GM12878 (cell line): ENCODE measurements around the gene IL17B. TPM values are rescaled to one million over a fixed set of nuclear protein-coding genes. Genes with fewer than 3 reads are reported as not detected.
"Not testable (repeated sequence)": the region's sequence is repeated elsewhere in the genome, so short reads cannot be mapped to it uniquely, and the experiment has no call there.

Source experiments
- ATAC-seq: fragments of 200-7000 bp; cut with Tn5 transposase; 3 replicates; pipeline ENCODE4 v1.9.1; 2020; ENCODE audit warnings: mild to moderate bottlenecking, moderate library complexity
- BruUV-seq: library from RNA; stranded (reverse); fragments of 400-500 nt; replicated peaks from 2 replicates; lab custom pipeline; 2021; lab: Mats Ljungman, UMichigan
- CTCF ChIA-PET: fragments of 300-600 bp; sonication (Branson Sonifier 250); formaldehyde crosslinking; extraction: SDS; loops from one replicate; lab custom pipeline; 2021; ENCODE audit warnings: inconsistent platforms; lab: Yijun Ruan, JAX
- POLR2A ChIA-PET: fragments of 350-600 bp; formaldehyde crosslinking; extraction: SDS; loops from one replicate; lab custom pipeline; 2021; ENCODE audit warnings: inconsistent platforms; lab: Charles Lee
- RAD21 ChIA-PET: fragments of 300-600 bp; sonication (Branson Sonifier 250); formaldehyde crosslinking; loops from one replicate; lab custom pipeline; 2023; ENCODE audit warnings: antibody characterized with exemption; ENCODE audit not compliant: unreplicated experiment; lab: Charles Lee
- SMC1A ChIA-PET: fragments of 300-600 bp; sonication (Branson Sonifier 250); formaldehyde crosslinking; loops from one replicate; lab custom pipeline; 2023; ENCODE audit not compliant: unreplicated experiment, uncharacterized antibody; lab: Charles Lee
- DNase-seq: peaks from one replicate; pipeline ENCODE4 v3.0.0-alpha.2; 2011; ENCODE audit warnings: low read depth, low spot score
- FAIRE-seq: peaks from 3 replicates; lab custom pipeline; 2011; peaks lifted over from hg19 to GRCh38; lab: Jason Lieb, UNC
- H2AFZ ChIP-seq: 2 replicates; pipeline ENCODE4 v1.6.0; 2011; ENCODE audit warnings: low read depth, low read length, control low read depth; ENCODE audit not compliant: control insufficient read depth
- H3K27ac ChIP-seq: 2 replicates; pipeline ENCODE4 v1.5.1; 2011; ENCODE audit warnings: control low read depth; ENCODE audit not compliant: control insufficient read depth, insufficient read depth
- H3K27me3 ChIP-seq, 2 experiments: replicated peaks in 1 of 2; 2 replicates each; pipeline versions ENCODE4 v1.6.0 to v1.6.1; 2011; ENCODE audit warnings: low read length in 1 of 2; ENCODE audit not compliant: control insufficient read depth in 2 of 2, insufficient read depth in 2 of 2
- H3K36me3 ChIP-seq, 2 experiments: 2 replicates each; pipeline ENCODE4 v1.5.1; 2011; ENCODE audit warnings: low read length in 1 of 2; ENCODE audit not compliant: control insufficient read depth in 2 of 2, insufficient read depth in 2 of 2
- H3K4me1 ChIP-seq: 2 replicates; pipeline ENCODE4 v1.6.1; 2011; ENCODE audit warnings: mild to moderate bottlenecking, low read length, moderate library complexity, mixed read lengths; ENCODE audit not compliant: control insufficient read depth, insufficient read depth
- H3K4me2 ChIP-seq: 2 replicates; pipeline ENCODE4 v1.6.0; 2011; ENCODE audit warnings: control low read depth; ENCODE audit not compliant: control insufficient read depth, insufficient read depth
- H3K4me3 ChIP-seq: fragments of 200-600 bp; sonication (generic); 2 replicates; pipeline ENCODE4 v1.5.1; 2016
- H3K79me2 ChIP-seq: 2 replicates; pipeline ENCODE4 v1.6.0; 2011; ENCODE audit warnings: low read length; ENCODE audit not compliant: control insufficient read depth, insufficient read depth
- H3K9ac ChIP-seq: 2 replicates; pipeline ENCODE4 v1.8.0; 2011; ENCODE audit warnings: low read length, control low read depth, mixed read lengths; ENCODE audit not compliant: control insufficient read depth, insufficient read depth
- H3K9me3 ChIP-seq: replicated peaks from 3 replicates; pipeline ENCODE4 v1.5.1; 2011; ENCODE audit warnings: mild to moderate bottlenecking, low read length; ENCODE audit not compliant: control insufficient read depth, insufficient read depth
- H4K20me1 ChIP-seq: 2 replicates; pipeline ENCODE4 v1.6.0; 2011; ENCODE audit not compliant: control insufficient read depth, insufficient read depth
- ATF7 ChIP-seq: fragments of 450-650 bp; IDR thresholded peaks from 2 replicates; pipeline ENCODE4 v1.6.1; 2016; ENCODE audit warnings: low read depth, mild to moderate bottlenecking
- BHLHE40 ChIP-seq, 2 experiments: fragments of 450-650 bp in 1 of 2; IDR thresholded peaks; 2 replicates each; pipeline ENCODE4 v1.6.1; 2011 to 2017; ENCODE audit warnings: low read depth in 2 of 2, borderline replicate concordance in 1 of 2, improper control_type of control experiment in 1 of 2, low read length in 1 of 2, mild to moderate bottlenecking in 1 of 2
- HCFC1 ChIP-seq: fragments of 150-350 bp; IDR thresholded peaks from 2 replicates; pipeline ENCODE4 v1.6.1; 2014; ENCODE audit warnings: low read length
- IKZF2 ChIP-seq, 2 experiments: fragments of 450-650 bp; IDR thresholded peaks; 2 replicates each; pipeline ENCODE4 v1.6.1; 2017; ENCODE audit warnings: mild to moderate bottlenecking in 2 of 2, moderate library complexity in 2 of 2
- IRF5 ChIP-seq: fragments of 450-650 bp; IDR thresholded peaks from 2 replicates; pipeline ENCODE4 v1.6.1; 2017; ENCODE audit warnings: borderline replicate concordance
- JUNB ChIP-seq: IDR thresholded peaks from 2 replicates; pipeline ENCODE4 v1.6.1; 2016; ENCODE audit warnings: antibody characterized with exemption, mild to moderate bottlenecking
- MLLT1 ChIP-seq: fragments of 450-650 bp; IDR thresholded peaks from 2 replicates; pipeline ENCODE4 v1.6.1; 2016; ENCODE audit warnings: mild to moderate bottlenecking
- NBN ChIP-seq: fragments of 450-650 bp; IDR thresholded peaks from 2 replicates; pipeline ENCODE4 v1.6.1; 2016
- NFYA ChIP-seq: IDR thresholded peaks from 2 replicates; pipeline ENCODE4 v1.6.1; 2011; ENCODE audit warnings: low read depth, mild to moderate bottlenecking, low read length, improper control_type of control experiment, borderline replicate concordance
- POU2F2 ChIP-seq: IDR thresholded peaks from 3 replicates; pipeline ENCODE4 v1.6.1; 2011; ENCODE audit warnings: low read depth, mild to moderate bottlenecking, low read length, borderline replicate concordance
- TCF3 ChIP-seq: IDR thresholded peaks from 2 replicates; pipeline ENCODE4 v1.6.1; 2012; ENCODE audit warnings: low read depth, mild to moderate bottlenecking, low read length, borderline replicate concordance; ENCODE audit not compliant: insufficient read depth
- ZBED1 ChIP-seq: IDR thresholded peaks from 2 replicates; pipeline ENCODE4 v1.6.1; 2016; ENCODE audit warnings: borderline replicate concordance
- WGBS: methylation state at CpG from one replicate; pipeline ENCODE4 v1.1.6; 2016; ENCODE audit warnings: low lambda C conversion rate; ENCODE audit not compliant: insufficient replicate concordance, insufficient coverage; ENCODE audit errors: missing lambda C conversion rate; 5-methylcytosine and 5-hydroxymethylcytosine counted together
- in situ Hi-C: fragments of 300-500 bp; cut with MboI; formaldehyde crosslinking; loops from 9 replicates; pipeline ENCODE4 v1.14.3; 2018; ENCODE audit warnings: mixed read lengths
- intact Hi-C: fragments of 100-400 bp; cut with micrococcal nuclease; formaldehyde crosslinking; loops from one replicate; pipeline ENCODE4 v1.14.2; 2022; ENCODE audit not compliant: unreplicated experiment
- polyA plus RNA-seq, 11 experiments: library from polyadenylated mRNA; depleted of rRNA in 4 of 11; unstranded in 6 of 11; stranded (reverse) in 5 of 11; fragments of >200 nt; fragmentation: Nextera tagmentation in 4 of 11; fragmentation: Illumina TruSeq in 1 of 11; extraction: Ambion mirVana in 4 of 11; extraction: Trizol in 1 of 11; gene quantifications; 1 replicate in 1 of 11; 2 replicates in 10 of 11; pipeline versions ENCODE4 v1.2.1 to v1.2.3, GENCODE V29; 2011 to 2016; ENCODE audit warnings: inconsistent platforms in 2 of 11, missing spikeins in 2 of 11, low read depth in 1 of 11
- total RNA-seq, 4 experiments: library from RNA; depleted of rRNA in 3 of 4; stranded (reverse); fragments of >200 nt in 3 of 4; fragmentation: Illumina TruSeq in 1 of 4; extraction: Trizol in 1 of 4; gene quantifications; 2 replicates each; pipeline versions ENCODE4 v1.2.1 to v1.2.3, GENCODE V29; 2013 to 2021
- TF ChIP-seq, protein P1 (sequence below): fragments of 450-650 bp; IDR thresholded peaks from 2 replicates; pipeline ENCODE4 v1.6.1; 2017; ENCODE audit warnings: mild to moderate bottlenecking

The IL17B gene
- total and polyA plus RNA-seq, 10 of the 15 experiments (the other 5 are each of a cell fraction or from before 2014, with no cell fraction given): not detected

- H3K9me3 ChIP-seq, in situ Hi-C loops, RAD21 ChIA-PET, H3K27me3 ChIP-seq, H3K27ac ChIP-seq, H2AFZ ChIP-seq, FAIRE-seq, H3K79me2 ChIP-seq, H3K4me2 ChIP-seq, H3K4me3 ChIP-seq, H4K20me1 ChIP-seq, intact Hi-C loops, H3K9ac ChIP-seq, POLR2A ChIA-PET, ATAC-seq, BruUV-seq, H3K4me1 ChIP-seq, H3K36me3 ChIP-seq, DNase-seq: not testable (repeated sequence)
- ChIA-PET SMC1A (interaction anchor here (0.6 kb wide), 1 partner anchor 194 kb away, joined by 3 read pairs; no protein-coding TSS in a partner anchor), CTCF (interaction anchor here (1.4 kb wide), 2 partner anchors 10 to 12 kb away, joined by 3 read pairs; no protein-coding TSS in a partner anchor)
Observed at GRCh38 chr5:149394996-149395395, 15.9 kb upstream of the IL17B start.

DNA sequence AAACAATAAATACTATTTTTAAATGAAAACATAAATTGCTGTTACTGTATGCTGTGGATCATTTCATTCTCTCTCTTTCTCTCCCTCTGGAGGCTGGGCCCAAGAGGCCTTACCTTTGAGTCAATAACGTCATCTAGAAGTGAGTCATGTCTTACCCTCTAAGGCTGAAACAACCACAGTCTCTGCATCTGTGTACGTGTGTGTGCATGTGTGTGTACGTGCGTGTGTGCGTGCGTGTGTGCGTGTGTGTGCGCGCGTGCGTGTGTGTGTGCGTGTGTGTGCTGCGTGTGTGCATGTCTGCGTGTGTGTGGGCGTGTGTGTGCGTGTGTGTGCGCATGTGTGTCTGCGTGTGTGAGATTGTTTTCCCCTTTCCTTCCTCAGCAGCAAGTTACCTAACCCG is 13.6 kb upstream of the IL17B start:
- no peaks in the 10 kb centered on the region for H3K4me1 ChIP-seq
- H3K36me3 ChIP-seq: no peaks in the 10 kb centered on the region
- 53% methylated on average over 16 of the region's 19 CpGs for WGBS
- no peak overlapping the region for H3K4me3 ChIP-seq
- DNase-seq: no peak
- ChIA-PET CTCF (no interaction called here), POLR2A (no interaction called here), SMC1A (no interaction called here), RAD21 (no interaction called here)
- no peak overlapping the region for H3K9ac ChIP-seq
- FAIRE-seq: no peak
- no TSS peak for BruUV-seq
- H3K27me3 ChIP-seq: peaks cover 2% of the 10 kb centered on the region in 2 experiments; a peak in 2 of 4 replicates
- H4K20me1 ChIP-seq: no peaks in the 10 kb centered on the region
- no peak overlapping the region for H3K27ac ChIP-seq
- no peaks in the 10 kb centered on the region for H3K79me2 ChIP-seq
- H2AFZ ChIP-seq: no peak overlapping the region
- ATAC-seq: peak; percentile 80
- H3K4me2 ChIP-seq: no peak overlapping the region
- intact Hi-C loops: no loop called here
- in situ Hi-C loops: no loop called here
- H3K9me3 ChIP-seq: no peaks in the 10 kb centered on the region
- TF ChIP-seq POU2F2 (0 out of 3 replicates have a peak, but pooled peaks have one; percentile 25), MLLT1 (0 out of 2 replicates have a peak, but pooled peaks have one; percentile 27), NBN (peak; percentile 58; the same call in 1 of the 2 replicates), TCF3 (peak; percentile 88; the same call in 1 of the 2 replicates), NFYA (no peak), ZBED1 (no peak), BHLHE40 (IDR thresholded peaks at IDR 0.05; ENCODE audit: borderline replicate concordance in 1 of 2, low read depth in 2 of 2, low read length in 1 of 2) (peak in 1 of 2 experiments; percentile 42; a peak in 2 of 4 replicates), IRF5 (no peak), HCFC1 (no peak), ATF7 (peak; percentile 75), IKZF2 (IDR thresholded peaks at IDR 0.05) (peak; percentile 11 to 39; a peak in 1 of 4 replicates), JUNB (no peak)
- TF ChIP-seq, protein P1, sequence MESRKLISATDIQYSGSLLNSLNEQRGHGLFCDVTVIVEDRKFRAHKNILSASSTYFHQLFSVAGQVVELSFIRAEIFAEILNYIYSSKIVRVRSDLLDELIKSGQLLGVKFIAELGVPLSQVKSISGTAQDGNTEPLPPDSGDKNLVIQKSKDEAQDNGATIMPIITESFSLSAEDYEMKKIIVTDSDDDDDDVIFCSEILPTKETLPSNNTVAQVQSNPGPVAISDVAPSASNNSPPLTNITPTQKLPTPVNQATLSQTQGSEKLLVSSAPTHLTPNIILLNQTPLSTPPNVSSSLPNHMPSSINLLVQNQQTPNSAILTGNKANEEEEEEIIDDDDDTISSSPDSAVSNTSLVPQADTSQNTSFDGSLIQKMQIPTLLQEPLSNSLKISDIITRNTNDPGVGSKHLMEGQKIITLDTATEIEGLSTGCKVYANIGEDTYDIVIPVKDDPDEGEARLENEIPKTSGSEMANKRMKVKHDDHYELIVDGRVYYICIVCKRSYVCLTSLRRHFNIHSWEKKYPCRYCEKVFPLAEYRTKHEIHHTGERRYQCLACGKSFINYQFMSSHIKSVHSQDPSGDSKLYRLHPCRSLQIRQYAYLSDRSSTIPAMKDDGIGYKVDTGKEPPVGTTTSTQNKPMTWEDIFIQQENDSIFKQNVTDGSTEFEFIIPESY: peak; percentile 53; the same call in 1 of the 2 replicates
